ENCODE data around the gene PTPRR.

DNA sequence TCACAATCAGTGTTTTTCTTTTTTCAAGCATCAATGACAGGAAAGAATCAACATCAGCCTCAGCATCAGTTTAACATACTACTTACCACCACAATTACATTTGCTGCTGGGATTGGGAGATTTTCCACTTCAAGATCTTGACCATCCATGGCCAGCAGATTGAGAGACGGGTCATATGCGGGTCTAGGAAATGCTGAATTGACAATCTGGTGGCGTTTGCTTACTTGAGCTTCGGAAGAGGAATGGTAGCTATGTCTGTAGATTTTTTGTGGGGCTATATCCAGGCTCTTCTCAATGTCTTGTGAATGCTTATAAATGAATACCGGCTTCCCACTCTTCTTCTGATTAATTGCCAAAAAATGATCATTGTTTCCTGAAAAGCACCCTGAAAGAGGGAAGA is 27.9 kb downstream of the PTPRR start:
- TF ChIP-seq, protein P1, sequence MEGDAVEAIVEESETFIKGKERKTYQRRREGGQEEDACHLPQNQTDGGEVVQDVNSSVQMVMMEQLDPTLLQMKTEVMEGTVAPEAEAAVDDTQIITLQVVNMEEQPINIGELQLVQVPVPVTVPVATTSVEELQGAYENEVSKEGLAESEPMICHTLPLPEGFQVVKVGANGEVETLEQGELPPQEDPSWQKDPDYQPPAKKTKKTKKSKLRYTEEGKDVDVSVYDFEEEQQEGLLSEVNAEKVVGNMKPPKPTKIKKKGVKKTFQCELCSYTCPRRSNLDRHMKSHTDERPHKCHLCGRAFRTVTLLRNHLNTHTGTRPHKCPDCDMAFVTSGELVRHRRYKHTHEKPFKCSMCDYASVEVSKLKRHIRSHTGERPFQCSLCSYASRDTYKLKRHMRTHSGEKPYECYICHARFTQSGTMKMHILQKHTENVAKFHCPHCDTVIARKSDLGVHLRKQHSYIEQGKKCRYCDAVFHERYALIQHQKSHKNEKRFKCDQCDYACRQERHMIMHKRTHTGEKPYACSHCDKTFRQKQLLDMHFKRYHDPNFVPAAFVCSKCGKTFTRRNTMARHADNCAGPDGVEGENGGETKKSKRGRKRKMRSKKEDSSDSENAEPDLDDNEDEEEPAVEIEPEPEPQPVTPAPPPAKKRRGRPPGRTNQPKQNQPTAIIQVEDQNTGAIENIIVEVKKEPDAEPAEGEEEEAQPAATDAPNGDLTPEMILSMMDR (IDR thresholded peaks at IDR 0.05), result no peak
- no peak for TF ChIP-seq POLR2A (IDR thresholded peaks at IDR 0.05)
